Stimulated activated CD4-positive, alpha-beta T cell treated with anti-CD3 and anti-CD28 coated beads, Interleukin-4, amount 100 ng/mL, for 48 hours (primary cell): ENCODE data around the gene HYAL4.
A peak's percentile ranks its signal among the peaks of the same experiment; 100 is the strongest.
"Not testable (repeated sequence)": the region's sequence is repeated elsewhere in the genome, so short reads cannot be mapped to it uniquely, and the experiment has no call there.

Experiments used
- DNase-seq, 2 donors: peaks; one replicate each; pipeline ENCODE4 v3.0.0-alpha.2; 2020; ENCODE audit warnings: low read depth in 2 of 2

The HYAL4 gene

DNA sequence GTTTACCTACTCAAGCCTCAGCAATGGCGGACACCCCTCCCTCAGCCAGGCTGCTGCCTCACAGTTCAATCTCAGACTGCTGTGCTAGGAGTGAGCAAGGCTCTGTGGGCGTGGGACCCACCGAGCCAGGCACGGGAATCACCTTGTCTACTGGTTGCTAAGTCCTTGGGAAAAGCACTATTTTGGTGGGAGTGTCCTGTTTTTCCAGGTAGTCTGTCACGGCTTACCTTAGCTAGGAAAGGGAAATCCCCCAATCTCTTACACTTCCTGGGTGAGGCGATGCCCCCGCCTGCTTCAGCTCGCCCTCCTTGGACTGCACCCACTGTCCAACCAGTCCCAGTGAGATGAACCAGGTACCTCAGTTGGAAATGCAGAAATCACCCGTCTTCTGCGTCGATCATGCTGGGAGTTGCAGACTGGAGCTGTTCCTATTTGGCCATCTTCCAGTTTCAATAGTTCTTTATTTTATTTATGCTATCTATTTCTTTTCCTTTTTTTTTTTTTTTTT lies at the start of gene HYAL4:
Gene HYAL4 (plus strand): TSS at position 458 of the 508 bp plus-strand sequence. CDS start 23,105 bp downstream, outside the sequence.
- no peak for DNase-seq

DNA sequence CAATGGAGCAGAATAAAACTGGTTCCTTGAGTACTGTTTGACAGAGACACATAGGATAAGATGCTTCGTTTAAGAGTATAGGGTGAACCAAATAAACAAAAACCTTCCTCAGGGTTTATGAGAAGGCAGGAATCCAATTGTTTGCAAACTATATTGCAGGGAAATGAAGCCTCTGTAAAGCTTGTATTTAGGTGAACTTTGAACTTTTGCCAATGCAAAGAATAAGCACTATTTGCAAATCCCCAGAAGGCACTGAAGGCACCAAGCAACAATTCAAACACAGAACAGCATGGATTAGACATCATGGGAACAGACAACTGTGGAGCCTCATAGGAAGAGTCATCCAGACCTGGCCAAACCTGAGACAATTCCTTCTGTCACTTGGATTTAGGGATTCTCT lies 49.1 kb upstream of the HYAL4 start:
- no peak for DNase-seq

GRCh38 chr7:123796568-123796967 lies 48.4 kb upstream of the HYAL4 start:
- DNase-seq = no peak

DNA sequence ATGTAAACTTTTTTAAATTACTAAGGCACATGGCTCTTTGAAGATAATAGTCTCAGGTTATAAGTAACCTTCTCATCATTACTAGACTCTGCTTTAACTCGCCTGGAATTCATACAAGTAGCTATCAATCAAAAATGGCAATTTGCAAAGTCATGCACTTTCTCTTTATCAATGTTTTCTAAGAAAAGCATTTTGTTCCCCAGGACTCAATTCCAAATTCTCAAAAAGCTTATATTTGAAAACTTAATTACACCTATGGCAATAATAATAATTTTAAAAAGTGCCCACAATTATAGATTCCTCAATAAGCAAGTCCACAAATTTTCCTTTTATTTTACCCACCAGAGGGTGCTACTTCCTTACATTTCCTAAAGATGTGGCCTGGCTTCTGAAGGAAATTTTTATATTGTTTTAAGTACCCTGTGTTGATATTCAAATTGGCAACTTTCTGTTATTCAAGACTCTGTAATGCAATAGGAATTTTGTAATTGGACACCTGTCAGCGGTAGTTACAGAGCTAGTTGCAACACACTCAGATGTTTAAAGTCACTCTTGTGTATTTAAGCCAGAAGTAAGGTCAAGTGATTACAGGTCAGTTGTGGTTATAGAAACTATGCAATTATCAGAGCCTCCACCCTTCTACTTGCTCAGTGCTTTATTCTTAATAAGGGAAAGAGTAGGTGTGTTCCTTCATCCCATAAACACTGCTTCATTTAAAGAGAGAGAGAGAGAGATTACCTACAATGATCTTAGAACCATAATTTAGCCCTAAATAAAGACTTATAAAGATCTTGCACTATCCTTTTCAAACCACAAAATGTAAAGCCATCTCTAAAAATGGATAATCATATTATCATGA lies 47.1 kb upstream of the HYAL4 start:
- DNase-seq = no peak

DNA sequence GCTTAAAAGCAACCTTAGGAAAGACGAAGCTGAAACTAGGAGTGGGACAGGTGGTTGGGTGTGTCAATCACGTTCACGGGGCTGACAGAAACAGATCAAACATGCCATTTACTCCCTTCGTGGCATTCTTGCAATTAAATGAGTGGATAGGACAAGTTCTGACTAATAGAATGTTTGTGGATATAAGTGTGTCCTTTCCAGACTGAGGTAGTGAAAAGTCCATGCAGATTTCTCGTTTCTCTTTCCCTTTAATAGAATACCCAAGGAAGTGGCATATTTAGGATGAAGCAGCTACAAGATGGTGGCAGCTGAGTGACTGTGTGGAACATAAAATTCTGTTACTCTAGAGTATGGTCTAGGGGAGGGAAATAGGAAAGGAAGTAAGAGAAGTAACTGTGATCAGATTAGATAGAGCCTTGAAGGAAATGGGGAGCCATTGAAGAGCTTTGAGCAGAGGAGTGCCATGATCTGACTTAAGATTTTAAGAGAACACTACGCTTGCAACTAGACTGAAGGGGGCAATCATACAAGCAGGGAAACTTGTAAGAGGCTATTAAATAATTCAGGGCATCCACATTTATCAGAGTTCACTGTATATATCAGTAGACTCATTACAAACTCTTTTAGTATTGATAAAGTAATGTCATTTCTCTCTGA lies 46.3 kb upstream of the HYAL4 start:
- no peak for DNase-seq

- no peak for DNase-seq
These were observed 42.7 kb upstream of the HYAL4 start for GRCh38 chr7:123802249-123802648.

DNA sequence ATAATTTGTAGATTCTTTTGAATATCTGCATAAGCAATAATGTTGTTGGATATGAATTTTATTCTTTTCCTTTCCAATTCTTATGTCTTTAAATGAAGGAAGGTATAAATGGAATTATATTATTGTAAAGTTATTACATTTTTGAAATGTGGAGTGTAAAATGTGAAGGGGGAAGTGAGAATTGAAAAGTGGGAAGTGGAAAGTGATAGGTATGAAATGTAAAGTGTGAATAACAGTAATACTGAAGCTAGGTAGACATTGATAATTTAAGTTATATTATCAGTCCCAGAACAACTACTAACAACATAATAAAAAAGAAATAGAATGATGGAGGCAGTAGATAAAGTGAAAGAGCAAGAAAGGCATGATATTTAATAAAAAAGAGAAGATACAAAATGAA lies 39.7 kb upstream of the HYAL4 start:
- DNase-seq = no peak

DNA sequence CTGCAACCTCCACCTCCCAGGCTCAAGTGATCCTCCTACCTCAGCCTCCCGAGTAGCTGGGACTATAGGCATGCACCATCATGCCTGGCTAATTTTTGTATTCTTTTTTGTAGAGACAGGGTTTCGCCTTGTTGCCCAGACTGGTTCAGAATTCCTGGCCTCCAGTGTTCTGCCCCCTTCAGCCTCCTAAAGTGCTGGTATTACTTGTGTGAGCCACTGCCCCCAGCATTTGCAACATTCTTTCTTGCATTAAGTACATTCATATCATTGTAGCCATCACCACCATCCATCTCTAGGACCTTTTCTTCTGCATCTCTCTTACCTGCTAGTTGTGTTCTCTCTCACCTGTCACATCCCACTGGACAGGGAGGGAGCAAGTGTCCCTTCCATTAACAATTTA lies 35.5 kb upstream of the HYAL4 start:
- DNase-seq = no peak

- no peak for DNase-seq
These were observed 33.9 kb upstream of the HYAL4 start for GRCh38 chr7:123811056-123811455.

GRCh38 chr7:123816916-123817315 lies 28.1 kb upstream of the HYAL4 start:
- no peak for DNase-seq

GRCh38 chr7:123819001-123819400 lies 26.0 kb upstream of the HYAL4 start:
- no peak for DNase-seq

DNA sequence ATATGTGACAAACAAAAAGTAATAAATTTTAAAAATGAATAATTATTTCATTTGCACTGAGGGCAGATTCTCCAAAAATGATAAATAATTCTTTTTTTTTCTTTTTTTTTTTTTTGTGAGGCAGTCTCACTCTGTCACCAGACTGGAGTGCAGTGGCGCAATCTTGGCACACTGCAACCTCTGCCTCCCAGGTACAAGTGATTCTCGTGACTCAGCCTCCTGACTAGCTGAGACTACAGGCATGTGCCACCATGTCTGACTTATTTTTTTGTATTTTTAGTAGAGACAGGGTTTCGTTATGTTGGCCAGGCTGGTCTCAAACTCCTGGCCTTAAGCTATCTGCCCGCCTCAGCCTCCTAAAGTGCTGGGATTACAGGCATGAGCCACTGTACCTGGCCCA lies 25.2 kb upstream of the HYAL4 start:
- DNase-seq = not testable (repeated sequence)

GRCh38 chr7:123820864-123821263 lies 24.1 kb upstream of the HYAL4 start:
- no peak for DNase-seq

DNA sequence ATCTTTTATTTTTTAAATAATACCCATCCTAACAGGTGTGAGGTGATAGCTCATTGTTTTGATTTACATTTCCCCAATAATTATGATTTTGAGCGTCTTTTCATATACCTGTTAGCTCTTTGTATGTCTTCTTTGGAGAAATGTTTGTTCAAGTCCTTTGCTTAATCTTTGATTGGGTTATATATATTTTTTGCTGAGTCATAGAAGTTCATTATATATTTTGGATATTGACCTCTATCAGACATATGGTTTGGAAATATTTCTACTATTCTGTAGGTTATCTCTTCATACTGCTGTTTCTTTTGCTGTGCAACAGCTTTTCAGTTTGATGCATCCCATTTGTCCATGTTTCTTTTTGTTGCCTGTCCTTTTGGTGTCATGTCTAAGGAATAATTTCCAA lies 23.6 kb upstream of the HYAL4 start:
- no peak for DNase-seq

GRCh38 chr7:123823898-123824753 lies 20.8 kb upstream of the HYAL4 start:
- peak; percentile 24 to 53 for DNase-seq

DNA sequence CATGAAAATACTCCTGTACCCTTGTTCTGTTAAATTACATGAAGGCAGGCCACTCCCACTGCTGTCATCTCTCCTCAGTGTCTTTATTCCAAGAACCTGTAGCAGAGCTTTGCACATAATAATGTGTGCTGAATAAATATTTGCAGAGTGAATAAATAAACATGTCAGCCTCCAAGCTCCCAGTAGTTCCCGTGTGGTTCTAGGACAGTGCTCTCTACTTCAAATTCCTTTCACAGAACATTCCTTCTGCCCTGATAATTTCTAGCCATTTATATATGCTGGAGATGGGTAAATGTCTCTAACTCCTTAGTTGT lies 20.3 kb upstream of the HYAL4 start:
- DNase-seq = no peak

DNA sequence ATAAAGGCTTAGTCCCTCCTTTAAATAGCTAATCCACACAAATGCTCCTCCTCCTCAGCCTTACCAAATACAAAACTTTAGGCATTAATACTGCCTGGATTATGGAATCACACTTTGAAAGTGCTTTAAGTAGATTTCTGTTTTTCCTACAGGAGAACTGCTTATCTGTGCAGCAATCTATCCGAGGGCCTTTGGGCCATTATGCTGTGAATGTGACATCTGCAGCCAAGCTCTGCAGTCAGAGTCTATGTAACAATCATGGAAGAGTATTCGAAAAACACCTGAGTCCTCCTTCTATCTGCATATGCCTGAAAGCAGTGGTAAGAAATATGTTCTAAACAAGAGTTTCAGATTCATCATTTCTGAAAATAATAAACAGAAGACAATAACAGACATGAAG lies 16.2 kb upstream of the HYAL4 start:
- DNase-seq = no peak

- DNase-seq = no peak
These were observed 8.3 kb upstream of the HYAL4 start for GRCh38 chr7:123836656-123837055.

DNA sequence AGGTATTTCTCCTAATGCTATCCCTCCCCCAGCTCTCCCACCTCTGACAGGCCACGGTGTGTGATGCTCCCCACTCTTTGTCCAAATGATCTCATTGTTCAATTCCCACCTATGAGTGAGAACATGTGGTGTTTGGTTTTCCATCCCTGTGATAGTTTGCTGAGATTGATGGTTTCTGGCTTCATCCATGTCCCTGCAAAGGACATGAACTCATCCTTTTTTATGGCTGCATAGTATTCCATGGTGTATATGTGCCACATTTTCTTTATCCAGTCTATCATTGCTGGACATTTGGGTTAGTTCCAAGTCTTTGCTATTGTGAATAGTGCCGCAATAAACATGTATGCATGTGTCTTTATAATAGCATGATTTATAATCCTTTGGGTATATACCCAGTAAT lies 5.9 kb upstream of the HYAL4 start:
- not testable (repeated sequence) for DNase-seq

- not testable (repeated sequence) for DNase-seq
These were observed 827 bp upstream of the HYAL4 start for GRCh38 chr7:123844142-123844541.

- DNase-seq = no peak
These were observed 851 bp downstream of the HYAL4 start for GRCh38 chr7:123845823-123846216.

DNA sequence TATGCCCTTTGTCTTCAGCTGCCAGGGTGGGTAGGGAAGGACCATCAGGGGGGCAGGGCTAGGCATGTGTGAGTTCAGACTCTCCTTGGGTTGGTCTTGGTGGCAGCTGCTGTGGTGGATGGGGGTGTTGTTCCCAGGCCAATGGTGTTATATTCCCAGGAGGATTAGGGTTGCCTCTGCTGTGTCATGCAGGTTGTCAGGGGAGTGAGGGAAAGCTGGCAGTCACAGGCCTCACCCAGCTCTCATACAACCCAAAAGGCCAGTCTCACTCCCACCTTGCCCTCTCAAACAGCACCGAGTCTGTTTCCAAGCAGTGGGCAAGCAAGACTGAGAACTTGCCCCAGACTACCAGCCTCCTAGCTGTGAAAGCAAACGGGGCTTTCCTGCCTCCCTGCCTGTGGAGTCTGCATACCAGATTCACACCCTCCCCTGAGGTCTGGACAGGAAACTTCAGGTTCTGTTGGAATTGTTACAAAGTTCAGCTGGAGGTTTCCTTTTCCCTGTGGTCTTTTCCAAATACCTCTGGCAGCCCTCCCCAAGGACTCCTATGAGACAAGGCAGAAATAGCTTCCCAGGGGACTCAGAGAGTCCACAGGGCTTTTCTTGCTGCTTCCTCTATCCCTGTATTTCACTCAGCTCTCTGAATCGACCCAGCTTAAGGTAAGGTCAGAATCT lies 1.4 kb downstream of the HYAL4 start:
- DNase-seq = no peak
